SJCRH30 (cell line): ENCODE data around the gene NEMP1. TPM values are rescaled to one million over a fixed set of nuclear protein-coding genes. Genes with fewer than 3 reads are reported as not detected.

Experiments
- total RNA-seq: library from RNA; depleted of rRNA; stranded (reverse); fragments of >200 nt; shearing (Covaris generic); gene quantifications from 2 replicates; pipeline ENCODE4 v1.2.3, GENCODE V29; 2014; rRNA removed

NEMP1 gene
- total RNA-seq, 1 experiment from 2014 or later: 70.2 TPM

Other genes with a start within 250 kb of the NEMP1 start
- not detected in 2 replicates for gene SDR9C7, start 144.4 kb downstream of the NEMP1 start, total RNA-seq
- 0.03 and 0.06 TPM in 2 replicates for gene RDH16, start 121.2 kb downstream of the NEMP1 start, total RNA-seq
- gene ZBTB39, start 72.2 kb downstream of the NEMP1 start, total RNA-seq: 91.0 and 101 TPM in 2 replicates
- gene TAC3, start 62.3 kb downstream of the NEMP1 start, total RNA-seq: not detected in 2 replicates
- gene MYO1A, start 28.7 kb downstream of the NEMP1 start, total RNA-seq: 0.02 TPM in 1 of 2 replicates, not detected in the other
- gene NAB2, start 10.3 kb upstream of the NEMP1 start, total RNA-seq: 87.8 and 89.9 TPM in 2 replicates
- 15.1 and 15.8 TPM in 2 replicates for gene STAT6, start 32.6 kb upstream of the NEMP1 start, total RNA-seq
- gene LRP1, start 49.7 kb upstream of the NEMP1 start, total RNA-seq: 53.7 and 58.6 TPM in 2 replicates
- gene LRP1-AS, start 68.8 kb upstream of the NEMP1 start, total RNA-seq: 1.1 and 1.3 TPM in 2 replicates
- 91.1 and 92.7 TPM in 2 replicates for gene NXPH4, start 138.0 kb upstream of the NEMP1 start, total RNA-seq
- gene SHMT2, start 150.9 kb upstream of the NEMP1 start, total RNA-seq: 1,504 and 1,712 TPM in 2 replicates
- gene STAC3, start 172.4 kb upstream of the NEMP1 start, total RNA-seq: 1,199 and 1,339 TPM in 2 replicates